GM10248 (cell line): ENCODE data around the gene ZBED4.

Source experiments
- CTCF ChIA-PET: fragments of 300-600 bp; sonication (Branson Sonifier 250); formaldehyde crosslinking; extraction: SDS; loops from one replicate; lab custom pipeline; 2021; ENCODE audit warnings: antibody characterized with exemption; lab: Yijun Ruan, JAX
- POLR2A ChIA-PET: fragments of 350-650 bp; sonication (Branson Sonifier 250); formaldehyde crosslinking; extraction: SDS; loops from one replicate; lab custom pipeline; 2020; ENCODE audit warnings: antibody characterized with exemption; lab: Yijun Ruan, JAX
- DNase-seq: peaks from one replicate; pipeline ENCODE4 v3.0.0; 2012; ENCODE audit errors: extremely low spot score
- CTCF ChIP-seq: IDR thresholded peaks from 2 replicates; pipeline ENCODE4 v1.5.1; 2012; ENCODE audit warnings: mild to moderate bottlenecking, low read depth; ENCODE audit errors: extremely low read depth, missing control alignments, control extremely low read depth

Gene ZBED4

GRCh38 chr22:49825944-49826602, 27.6 kb upstream of the ZBED4 start:
- TF ChIP-seq CTCF = no peak
- POLR2A ChIA-PET = interaction anchor here (1.2 kb wide), 1 partner anchor 9 kb away, joined by 5 read pairs; no protein-coding TSS in a partner anchor
- CTCF ChIA-PET = interaction anchor here (1.2 to 1.6 kb wide), 3 partner anchors 9 to 97 kb away, joined by 3 to 4 read pairs (median 4); no protein-coding TSS in a partner anchor
- no peak for DNase-seq

GRCh38 chr22:49826603-49827270, 26.9 kb upstream of the ZBED4 start:
- TF ChIP-seq CTCF = no peak
- ChIA-PET POLR2A (no interaction called here), CTCF (interaction anchor here (1.2 to 1.6 kb wide), 3 partner anchors 8 to 97 kb away, joined by 3 to 4 read pairs (median 4); no protein-coding TSS in a partner anchor)
- DNase-seq = no peak

GRCh38 chr22:49827271-49827852, 26.3 kb upstream of the ZBED4 start:
- no peak for DNase-seq
- POLR2A ChIA-PET = no interaction called here
- CTCF ChIA-PET = interaction anchor here (1.6 kb wide), 1 partner anchor 20 kb away, joined by 4 read pairs; no protein-coding TSS in a partner anchor

GRCh38 chr22:49827853-49828598, 25.6 kb upstream of the ZBED4 start, which contains the start of gene BRD1:
BRD1 (minus strand) TSS chr22:49827873; CDS start chr22:49824317, 3,556 bp downstream.
- ChIA-PET CTCF (no interaction called here), POLR2A (no interaction called here)
- TF ChIP-seq CTCF = no peak
- peak; percentile 82 for DNase-seq

More at GRCh38 chr22:49827271-49827852, 26.3 kb upstream of the ZBED4 start:
- no peak for TF ChIP-seq CTCF

GRCh38 chr22:49828599-49828965, 25.1 kb upstream of the ZBED4 start:
- ChIA-PET POLR2A (no interaction called here), CTCF (no interaction called here)
- no peak for DNase-seq
- no peak for TF ChIP-seq CTCF
